ENCODE results near the gene SLC45A1. TPM values are rescaled to one million over a fixed set of nuclear protein-coding genes. Genes with fewer than 3 reads are reported as not detected.

The SLC45A1 gene
- total RNA-seq, 1 donor from 2014 or later: 2.5 TPM

DNA sequence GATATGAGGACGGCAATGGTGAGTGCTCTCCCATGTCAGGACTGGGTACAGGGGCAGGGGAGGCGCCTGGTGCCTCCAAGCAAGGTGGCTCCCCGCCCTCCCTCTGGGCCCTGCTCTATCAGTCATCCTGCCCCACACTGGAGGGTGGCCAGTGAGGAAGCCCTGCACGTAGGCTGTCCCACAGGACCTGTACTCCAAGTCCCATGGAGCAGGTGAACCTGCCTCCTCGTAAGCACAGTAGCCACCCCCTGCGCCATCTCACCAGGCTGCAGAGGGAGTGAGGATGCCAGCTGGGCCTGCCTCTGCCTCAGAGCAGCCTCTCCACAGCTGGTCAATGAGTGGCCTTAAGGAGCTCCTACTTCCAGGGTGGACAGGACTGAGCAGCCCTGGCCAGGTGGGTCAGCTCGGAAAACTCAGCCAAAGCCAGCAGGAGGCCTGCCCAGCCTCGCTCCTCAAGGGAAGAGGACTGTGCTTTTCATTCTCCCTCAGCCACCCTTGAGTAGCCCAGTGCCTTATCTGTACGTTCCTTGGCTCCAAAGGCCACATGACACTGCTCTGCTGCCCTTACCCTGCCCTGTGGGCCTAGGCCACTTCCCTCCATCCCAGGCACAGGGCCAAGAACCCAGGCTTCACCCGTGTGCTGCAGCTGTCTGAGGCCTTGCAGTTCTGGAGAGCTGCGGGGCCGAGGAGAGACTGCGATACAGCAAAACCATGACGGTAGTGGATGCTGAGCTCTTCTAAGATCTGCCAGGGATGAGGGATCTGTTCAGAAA is 39.6 kb downstream of the SLC45A1 start:
- H3K27ac Mint-ChIP-seq (ENCODE audit: unreplicated experiment): no peak overlapping the region
- no peaks in the 10 kb centered on the region for H3K27me3 Mint-ChIP-seq (ENCODE audit: low read depth)
- no peaks in the 10 kb centered on the region for H3K9me3 Mint-ChIP-seq
- TF ChIP-seq, protein P1, sequence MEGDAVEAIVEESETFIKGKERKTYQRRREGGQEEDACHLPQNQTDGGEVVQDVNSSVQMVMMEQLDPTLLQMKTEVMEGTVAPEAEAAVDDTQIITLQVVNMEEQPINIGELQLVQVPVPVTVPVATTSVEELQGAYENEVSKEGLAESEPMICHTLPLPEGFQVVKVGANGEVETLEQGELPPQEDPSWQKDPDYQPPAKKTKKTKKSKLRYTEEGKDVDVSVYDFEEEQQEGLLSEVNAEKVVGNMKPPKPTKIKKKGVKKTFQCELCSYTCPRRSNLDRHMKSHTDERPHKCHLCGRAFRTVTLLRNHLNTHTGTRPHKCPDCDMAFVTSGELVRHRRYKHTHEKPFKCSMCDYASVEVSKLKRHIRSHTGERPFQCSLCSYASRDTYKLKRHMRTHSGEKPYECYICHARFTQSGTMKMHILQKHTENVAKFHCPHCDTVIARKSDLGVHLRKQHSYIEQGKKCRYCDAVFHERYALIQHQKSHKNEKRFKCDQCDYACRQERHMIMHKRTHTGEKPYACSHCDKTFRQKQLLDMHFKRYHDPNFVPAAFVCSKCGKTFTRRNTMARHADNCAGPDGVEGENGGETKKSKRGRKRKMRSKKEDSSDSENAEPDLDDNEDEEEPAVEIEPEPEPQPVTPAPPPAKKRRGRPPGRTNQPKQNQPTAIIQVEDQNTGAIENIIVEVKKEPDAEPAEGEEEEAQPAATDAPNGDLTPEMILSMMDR (conservative IDR thresholded peaks at IDR 0.05): no peak
- peaks cover 14% of the 10 kb centered on the region for H3K4me1 Mint-ChIP-seq
- peaks cover 14% of the 10 kb centered on the region for H3K36me3 Mint-ChIP-seq (ENCODE audit: low read depth)
- peak overlapping the region; percentile 34 for H3K4me3 Mint-ChIP-seq
- DNase-seq (ENCODE audit: low read depth, low spot score): no peak

DNA sequence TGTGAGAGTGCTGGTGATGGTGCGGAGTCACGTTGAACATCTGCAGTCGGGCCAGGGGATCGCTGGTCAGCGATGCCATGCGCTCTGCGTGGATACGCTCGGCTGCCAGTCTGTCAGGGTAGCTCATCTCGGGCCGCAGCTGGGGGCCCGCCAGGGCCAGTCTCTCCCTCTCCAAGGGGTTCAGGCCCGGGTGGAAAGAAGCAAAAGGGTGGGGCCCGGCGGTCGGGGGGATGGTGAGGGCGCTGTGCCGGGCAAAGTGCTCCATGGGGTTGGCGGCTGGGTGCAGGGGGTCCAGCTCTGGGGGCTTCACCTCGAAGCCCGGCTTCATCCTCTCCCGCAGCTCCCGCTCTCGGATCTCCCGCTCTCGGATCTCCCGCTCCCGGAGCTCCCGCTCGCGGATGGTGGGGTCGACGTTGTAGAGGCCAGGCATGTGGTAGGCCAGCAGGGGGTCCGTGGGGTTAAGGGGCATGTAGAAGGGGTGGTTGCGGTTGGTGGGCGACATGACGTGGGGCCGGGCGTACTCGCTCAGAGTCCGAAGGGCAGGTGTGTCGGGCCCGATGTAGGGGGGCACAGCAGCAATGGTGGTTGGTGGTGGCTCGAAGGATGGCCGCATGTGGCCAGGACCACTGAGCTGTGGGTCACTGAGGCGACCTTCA is 40.5 kb downstream of the SLC45A1 start:
- peaks cover 5% of the 10 kb centered on the region for H3K4me1 Mint-ChIP-seq
- TF ChIP-seq, protein P1 (conservative IDR thresholded peaks at IDR 0.05): no peak
- DNase-seq (ENCODE audit: low read depth, low spot score): no peak
- no peak overlapping the region for H3K4me3 Mint-ChIP-seq
- peaks cover 8% of the 10 kb centered on the region for H3K36me3 Mint-ChIP-seq (ENCODE audit: low read depth)
- no peaks in the 10 kb centered on the region for H3K27me3 Mint-ChIP-seq (ENCODE audit: low read depth)
- H3K9me3 Mint-ChIP-seq: no peaks in the 10 kb centered on the region
- no peak overlapping the region for H3K27ac Mint-ChIP-seq (ENCODE audit: unreplicated experiment)

DNA sequence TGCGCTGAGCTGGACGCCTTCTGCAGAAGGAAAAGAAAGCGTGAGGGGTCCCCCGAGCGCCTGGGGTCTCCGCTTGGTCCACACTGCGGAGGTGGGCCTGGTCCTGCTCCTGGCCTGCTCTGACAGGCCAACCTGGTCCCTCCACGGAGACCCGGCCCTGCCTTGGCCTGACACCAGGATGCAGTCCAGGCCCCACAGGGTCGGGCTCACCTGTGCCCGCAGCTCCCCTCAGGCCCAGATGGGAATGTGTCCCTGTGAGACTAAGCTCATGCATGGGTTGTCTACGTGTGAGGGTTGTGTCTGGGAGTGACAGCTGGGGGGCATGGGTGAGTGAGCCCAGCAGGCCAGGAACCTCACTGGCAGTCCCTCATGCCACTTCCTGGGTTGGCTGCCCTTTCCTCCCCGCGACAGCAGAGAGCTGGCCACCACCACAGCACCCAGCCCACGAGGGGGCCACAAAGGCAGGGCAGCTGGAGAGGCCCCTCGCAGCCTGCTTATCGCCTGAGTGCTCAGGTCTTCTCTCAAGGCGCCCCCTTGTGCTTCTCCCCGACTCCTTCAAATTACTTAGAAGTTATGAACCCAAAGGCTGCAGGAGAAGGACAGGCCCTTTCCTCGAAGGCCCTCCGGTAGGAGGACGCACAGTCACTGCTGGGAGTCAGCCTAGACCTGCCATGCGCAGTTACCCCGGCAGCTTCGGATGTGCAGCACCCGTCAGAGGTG is 41.1 kb downstream of the SLC45A1 start:
- Mint-ChIP-seq H3K4me3 (no peak overlapping the region), H3K36me3 (ENCODE audit: low read depth) (peaks cover 8% of the 10 kb centered on the region), H3K4me1 (peaks cover 5% of the 10 kb centered on the region), H3K27me3 (ENCODE audit: low read depth) (no peaks in the 10 kb centered on the region), H3K9me3 (no peaks in the 10 kb centered on the region), H3K27ac (ENCODE audit: unreplicated experiment) (no peak overlapping the region)
- TF ChIP-seq, protein P1 (conservative IDR thresholded peaks at IDR 0.05): no peak
- DNase-seq (ENCODE audit: low read depth, low spot score): no peak

DNA sequence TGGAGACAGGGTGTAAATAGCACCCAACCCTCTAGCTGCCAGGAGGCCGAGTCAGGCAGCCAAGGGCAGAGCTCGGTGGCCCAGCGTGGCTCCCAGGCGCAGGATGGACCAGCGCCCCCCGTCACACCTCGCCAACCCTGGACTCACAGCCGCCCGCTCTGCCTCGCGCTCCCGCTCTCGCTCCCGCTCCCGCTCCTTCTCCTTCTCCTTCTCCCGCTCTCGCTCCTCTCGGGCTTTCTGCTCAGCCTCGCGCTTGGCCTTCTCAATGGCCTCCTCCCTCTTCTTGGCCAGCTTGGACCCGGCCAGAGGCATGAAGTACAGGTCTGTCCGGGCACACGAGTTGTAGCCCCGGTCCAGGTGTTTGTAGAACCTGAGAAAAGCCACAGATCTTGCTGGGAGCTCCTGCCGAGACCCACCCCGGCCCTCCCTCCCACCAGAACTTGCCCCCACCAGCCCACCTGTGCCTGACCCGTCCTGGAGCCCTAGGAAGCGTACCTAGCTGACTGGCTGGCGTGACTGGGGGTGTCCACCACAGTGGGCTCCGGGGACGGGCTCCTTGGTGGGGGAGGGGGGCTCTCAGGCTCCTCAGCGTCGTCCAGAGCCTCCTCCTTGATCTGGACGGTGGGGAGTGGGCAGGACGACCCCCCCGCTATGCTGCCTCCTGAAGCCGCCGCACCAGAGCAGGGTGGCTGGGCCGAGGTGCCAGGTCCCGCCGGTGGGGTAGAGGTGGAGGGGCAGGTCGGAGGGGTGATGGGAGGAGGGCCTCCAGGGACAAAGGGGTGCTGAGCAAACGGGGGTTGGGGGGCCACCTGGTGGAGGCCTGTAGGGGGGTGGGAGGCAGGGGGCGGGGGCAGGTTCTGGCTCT is 41.9 kb downstream of the SLC45A1 start:
- Mint-ChIP-seq H3K36me3 (ENCODE audit: low read depth) (peaks cover 8% of the 10 kb centered on the region), H3K4me1 (peaks cover 5% of the 10 kb centered on the region), H3K27ac (ENCODE audit: unreplicated experiment) (no peak overlapping the region)

More for the DNA sequence above, 41.9 kb downstream of the SLC45A1 start:
- Mint-ChIP-seq H3K4me3 (no peak overlapping the region), H3K9me3 (no peaks in the 10 kb centered on the region), H3K27me3 (ENCODE audit: low read depth) (no peaks in the 10 kb centered on the region)
- TF ChIP-seq, protein P1 (conservative IDR thresholded peaks at IDR 0.05): no peak
- no peak for DNase-seq (ENCODE audit: low read depth, low spot score)
